ENCODE results near the gene MYO5B. TPM values are rescaled to one million over a fixed set of nuclear protein-coding genes. Genes with fewer than 3 reads are reported as not detected.

Gene MYO5B
- total RNA-seq, 5 donors from 2014 or later (not counting 1 experiment from before 2014, with no cell fraction given): 0.09 to 0.72 (median 0.50) TPM; not detected in 2

- Mint-ChIP-seq H3K4me3 (no peak overlapping the region), H3K9me3 (peaks cover 5 to 19% (median 7%) of the 10 kb centered on the region in 3 donors), H3K27ac (no peak overlapping the region), H3K4me1 (peaks cover 0 to 2% (median 0%) of the 10 kb centered on the region in 3 donors), H3K36me3 (peaks cover 4% of the 10 kb centered on the region), H3K27me3 (peaks cover 0 to 4% of the 10 kb centered on the region in 2 donors)
- Histone ChIP-seq H3K27me3 (replicated peaks in 1 of 2; ENCODE audit: control insufficient read depth in 2 of 2, extremely low read depth in 1 of 2, insufficient read depth in 2 of 2, low read length in 1 of 2) (peaks cover 0 to 2% of the 10 kb centered on the region in 2 experiments), H3K4me3 (ENCODE audit: control insufficient read depth in 1 of 2, extremely low read depth in 1 of 2, low read length in 1 of 2) (no peak overlapping the region), H3K27ac (ENCODE audit: low read length) (no peak overlapping the region), H3K4me1 (ENCODE audit: control insufficient read depth in 1 of 2, extremely low read depth in 1 of 2, insufficient read depth in 2 of 2, low read length in 2 of 2) (no peaks in the 10 kb centered on the region), H3K9me3 (no peaks in the 10 kb centered on the region), H3K36me3 (ENCODE audit: control insufficient read depth in 2 of 2, extremely low read depth in 1 of 2, insufficient read depth in 1 of 2, low read length in 1 of 2) (no peaks in the 10 kb centered on the region)
- DNase-seq (no peak), ATAC-seq (replicated peaks in 1 of 4) (no peak)
- no CpG with 5 or more reads among the region's 1 CpG for WGBS (ENCODE audit: insufficient coverage)
- ChIA-PET POLR2A (interaction anchor here in 1 of 2 donors (0.7 kb wide), 1 partner anchor 96 kb away, joined by 14 read pairs; no protein-coding TSS in a partner anchor), CTCF (no interaction called here)
These were observed 367.0 kb downstream of the MYO5B start for GRCh38 chr18:49827996-49828395.

DNA sequence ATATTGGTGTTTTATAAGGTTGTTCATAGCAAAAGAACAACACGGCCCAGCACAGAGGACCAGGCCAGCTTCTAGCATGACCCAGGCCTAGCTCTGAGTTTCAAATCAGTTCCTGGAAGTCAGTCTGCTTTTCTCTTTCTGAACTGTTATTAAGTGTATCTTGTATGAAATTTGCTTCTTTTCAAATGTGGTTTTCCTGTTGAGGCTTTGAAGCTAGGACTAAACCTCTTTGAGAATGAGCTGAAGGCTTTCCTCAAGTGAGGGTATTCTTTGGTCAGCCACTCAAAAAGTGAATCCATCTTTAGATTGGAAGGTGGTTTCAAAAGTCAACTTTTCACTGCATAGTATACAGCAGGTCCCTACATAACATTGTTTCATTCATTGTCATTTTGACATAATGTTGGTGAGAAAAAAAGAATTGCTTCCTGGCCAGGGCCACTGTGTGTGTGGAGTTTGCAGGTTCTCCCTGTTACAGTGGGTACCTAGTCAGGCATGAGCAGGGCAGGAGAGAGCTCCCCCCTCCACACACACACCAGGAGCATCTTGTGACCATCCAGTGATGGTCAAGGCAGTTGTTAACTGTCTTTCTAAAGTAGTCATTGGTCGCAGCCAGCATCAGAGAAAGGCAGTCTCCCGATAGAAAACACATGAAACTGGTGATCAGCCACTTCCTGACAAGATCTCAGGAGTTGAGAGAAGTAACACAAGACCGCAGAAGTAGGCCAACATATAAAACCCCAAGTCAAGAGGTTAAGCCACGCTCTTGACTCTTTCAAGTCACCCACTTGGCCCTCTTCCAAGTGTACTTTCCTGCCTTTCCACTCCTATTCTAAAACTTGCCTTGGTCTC, 374.9 kb downstream of the MYO5B start:
- H3K27me3 ChIP-seq (replicated peaks in 1 of 2; ENCODE audit: control insufficient read depth in 2 of 2, extremely low read depth in 1 of 2, insufficient read depth in 2 of 2, low read length in 1 of 2): no peaks in the 10 kb centered on the region
- H3K9me3 Mint-ChIP-seq: no peaks in the 10 kb centered on the region
- no peaks in the 10 kb centered on the region for H3K27me3 Mint-ChIP-seq
- H3K36me3 Mint-ChIP-seq: peaks cover 5% of the 10 kb centered on the region
- WGBS (ENCODE audit: insufficient coverage): 0% methylated on average over 5 of the region's 5 CpGs
- no peaks in the 10 kb centered on the region for H3K36me3 ChIP-seq (ENCODE audit: control insufficient read depth in 2 of 2, extremely low read depth in 1 of 2, insufficient read depth in 1 of 2, low read length in 1 of 2)
- ATAC-seq (replicated peaks in 1 of 4): peak; percentile 88 to 92 (median 91)
- ChIA-PET POLR2A (no interaction called here), CTCF (interaction anchor here (0.6 to 1.2 kb wide), 4 partner anchors 11 to 537 kb away, joined by 3 to 9 read pairs (median 4); no protein-coding TSS in a partner anchor)
- peak in 33 of 35 experiments; percentile 6 to 78 (median 50) for DNase-seq
- peak overlapping the region; percentile 11 to 32 for H3K4me3 ChIP-seq (ENCODE audit: control insufficient read depth in 1 of 2, extremely low read depth in 1 of 2, low read length in 1 of 2)
- H3K9me3 ChIP-seq: no peaks in the 10 kb centered on the region
- peaks cover 23 to 49% of the 10 kb centered on the region in 2 experiments for H3K4me1 ChIP-seq (ENCODE audit: control insufficient read depth in 1 of 2, extremely low read depth in 1 of 2, insufficient read depth in 2 of 2, low read length in 2 of 2)
- peaks cover 61 to 68% (median 66%) of the 10 kb centered on the region in 3 donors for H3K4me1 Mint-ChIP-seq
- H3K27ac Mint-ChIP-seq: peak overlapping the region; percentile 88 to 93
- H3K27ac ChIP-seq (ENCODE audit: low read length): peak overlapping the region; percentile 70
- peak overlapping the region; percentile 56 to 81 (median 60) for H3K4me3 Mint-ChIP-seq

GRCh38 chr18:49819071-49819662, 375.8 kb downstream of the MYO5B start:
- WGBS (ENCODE audit: insufficient coverage): 62% methylated on average over 4 of the region's 5 CpGs
- H3K9me3 ChIP-seq: no peaks in the 10 kb centered on the region
- ATAC-seq (replicated peaks in 1 of 4) (no peak), DNase-seq (no peak)
- Mint-ChIP-seq H3K27me3 (no peaks in the 10 kb centered on the region), H3K4me1 (peaks cover 67 to 74% (median 73%) of the 10 kb centered on the region in 3 donors), H3K27ac (peak overlapping the region; percentile 88 to 93), H3K4me3 (peak overlapping the region in 2 of 3 donors; percentile 60 to 81), H3K9me3 (no peaks in the 10 kb centered on the region), H3K36me3 (peaks cover 5% of the 10 kb centered on the region)
- peaks cover 26 to 49% of the 10 kb centered on the region in 2 experiments for H3K4me1 ChIP-seq (ENCODE audit: control insufficient read depth in 1 of 2, extremely low read depth in 1 of 2, insufficient read depth in 2 of 2, low read length in 2 of 2)
- CTCF ChIA-PET: interaction anchor here (0.6 to 1.2 kb wide), 4 partner anchors 12 to 538 kb away, joined by 3 to 9 read pairs (median 4); no protein-coding TSS in a partner anchor
- H3K36me3 ChIP-seq (ENCODE audit: control insufficient read depth in 2 of 2, extremely low read depth in 1 of 2, insufficient read depth in 1 of 2, low read length in 1 of 2): no peaks in the 10 kb centered on the region
- peak overlapping the region in 1 of 2 donors; percentile 26 for H3K4me3 ChIP-seq (ENCODE audit: control insufficient read depth in 1 of 2, extremely low read depth in 1 of 2, low read length in 1 of 2)
- peak overlapping the region; percentile 70 for H3K27ac ChIP-seq (ENCODE audit: low read length)
- POLR2A ChIA-PET: interaction anchor here in 1 of 2 donors (0.5 kb wide), 1 partner anchor 333 kb away, joined by 6 read pairs; no protein-coding TSS in a partner anchor
- H3K27me3 ChIP-seq (replicated peaks in 1 of 2; ENCODE audit: control insufficient read depth in 2 of 2, extremely low read depth in 1 of 2, insufficient read depth in 2 of 2, low read length in 1 of 2): no peaks in the 10 kb centered on the region

- ChIA-PET POLR2A (no interaction called here), CTCF (no interaction called here)
- no CpG with 5 or more reads among the region's 5 CpGs for WGBS (ENCODE audit: insufficient coverage)
- H3K4me1 ChIP-seq (ENCODE audit: control insufficient read depth in 1 of 2, extremely low read depth in 1 of 2, insufficient read depth in 2 of 2, low read length in 2 of 2): peaks cover 26 to 51% of the 10 kb centered on the region in 2 experiments
- H3K36me3 Mint-ChIP-seq: peaks cover 5% of the 10 kb centered on the region
- peaks cover 69 to 79% (median 73%) of the 10 kb centered on the region in 3 donors for H3K4me1 Mint-ChIP-seq
- H3K36me3 ChIP-seq (ENCODE audit: control insufficient read depth in 2 of 2, extremely low read depth in 1 of 2, insufficient read depth in 1 of 2, low read length in 1 of 2): no peaks in the 10 kb centered on the region
- H3K4me3 ChIP-seq (ENCODE audit: control insufficient read depth in 1 of 2, extremely low read depth in 1 of 2, low read length in 1 of 2): no peak overlapping the region
- H3K4me3 Mint-ChIP-seq: peak overlapping the region in 1 of 3 donors; percentile 81
- no peaks in the 10 kb centered on the region for H3K27me3 ChIP-seq (replicated peaks in 1 of 2; ENCODE audit: control insufficient read depth in 2 of 2, extremely low read depth in 1 of 2, insufficient read depth in 2 of 2, low read length in 1 of 2)
- H3K27me3 Mint-ChIP-seq: no peaks in the 10 kb centered on the region
- H3K27ac ChIP-seq (ENCODE audit: low read length): no peak overlapping the region
- peak overlapping the region; percentile 65 to 93 for H3K27ac Mint-ChIP-seq
- no peaks in the 10 kb centered on the region for H3K9me3 Mint-ChIP-seq
- ATAC-seq (replicated peaks in 1 of 4) (no peak), DNase-seq (no peak)
- no peaks in the 10 kb centered on the region for H3K9me3 ChIP-seq
These were observed 377.0 kb downstream of the MYO5B start for GRCh38 chr18:49817947-49818346.

GRCh38 chr18:49815927-49816326, 379.0 kb downstream of the MYO5B start:
- ATAC-seq (replicated peaks in 1 of 4) (no peak), DNase-seq (no peak)
- Mint-ChIP-seq H3K4me1 (peaks cover 77 to 82% (median 78%) of the 10 kb centered on the region in 3 donors), H3K27me3 (no peaks in the 10 kb centered on the region), H3K27ac (peak overlapping the region in 1 of 2 donors; percentile 23), H3K9me3 (no peaks in the 10 kb centered on the region), H3K36me3 (no peaks in the 10 kb centered on the region), H3K4me3 (peak overlapping the region in 2 of 3 donors; percentile 95 to 99)
- POLR2A ChIA-PET: no interaction called here
- H3K27ac ChIP-seq (ENCODE audit: low read length): no peak overlapping the region
- no peaks in the 10 kb centered on the region for H3K36me3 ChIP-seq (ENCODE audit: control insufficient read depth in 2 of 2, extremely low read depth in 1 of 2, insufficient read depth in 1 of 2, low read length in 1 of 2)
- no peaks in the 10 kb centered on the region for H3K27me3 ChIP-seq (replicated peaks in 1 of 2; ENCODE audit: control insufficient read depth in 2 of 2, extremely low read depth in 1 of 2, insufficient read depth in 2 of 2, low read length in 1 of 2)
- H3K4me1 ChIP-seq (ENCODE audit: control insufficient read depth in 1 of 2, extremely low read depth in 1 of 2, insufficient read depth in 2 of 2, low read length in 2 of 2): peaks cover 31 to 58% of the 10 kb centered on the region in 2 experiments
- H3K9me3 ChIP-seq: no peaks in the 10 kb centered on the region
- no peak overlapping the region for H3K4me3 ChIP-seq (ENCODE audit: control insufficient read depth in 1 of 2, extremely low read depth in 1 of 2, low read length in 1 of 2)
- no CpG with 5 or more reads among the region's 4 CpGs for WGBS (ENCODE audit: insufficient coverage)
- CTCF ChIA-PET: no interaction called here

DNA sequence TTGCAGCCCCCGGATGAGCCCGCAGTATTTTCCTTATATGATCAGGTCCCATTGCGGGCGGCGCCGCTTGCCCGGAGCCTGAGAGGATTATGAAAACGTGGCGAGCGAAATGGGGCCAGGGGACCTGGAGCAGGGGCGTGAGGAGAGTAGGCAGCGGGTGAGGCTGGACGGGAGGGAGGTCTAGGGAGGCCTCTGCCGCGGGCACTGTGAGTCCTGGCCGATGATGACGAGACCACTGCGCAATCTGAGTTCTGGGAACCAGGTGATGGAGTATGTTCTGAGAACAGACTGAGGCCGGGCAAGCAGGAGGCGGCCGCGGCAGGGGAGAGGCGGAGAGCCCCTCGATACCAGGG, 380.8 kb downstream of the MYO5B start:
- ATAC-seq (replicated peaks in 1 of 4) (peak; percentile 31 to 45 (median 42)), DNase-seq (peak in 15 of 35 experiments; percentile 1 to 32 (median 13))
- H3K27me3 Mint-ChIP-seq: no peaks in the 10 kb centered on the region
- H3K9me3 Mint-ChIP-seq: peaks cover 0 to 8% (median 8%) of the 10 kb centered on the region in 3 donors
- H3K36me3 ChIP-seq (ENCODE audit: control insufficient read depth in 2 of 2, extremely low read depth in 1 of 2, insufficient read depth in 1 of 2, low read length in 1 of 2): no peaks in the 10 kb centered on the region
- H3K4me3 Mint-ChIP-seq: peak overlapping the region; percentile 91 to 99 (median 95)
- WGBS (ENCODE audit: insufficient coverage): 0% methylated on average over 24 of the region's 24 CpGs
- ChIA-PET POLR2A (interaction anchor here (0.6 kb wide), 2 partner anchors 9 to 328 kb away, joined by 5 to 8 read pairs; no protein-coding TSS in a partner anchor), CTCF (no interaction called here)
- H3K27me3 ChIP-seq (replicated peaks in 1 of 2; ENCODE audit: control insufficient read depth in 2 of 2, extremely low read depth in 1 of 2, insufficient read depth in 2 of 2, low read length in 1 of 2): no peaks in the 10 kb centered on the region
- peaks cover 15 to 40% of the 10 kb centered on the region in 2 experiments for H3K4me1 ChIP-seq (ENCODE audit: control insufficient read depth in 1 of 2, extremely low read depth in 1 of 2, insufficient read depth in 2 of 2, low read length in 2 of 2)
- H3K4me1 Mint-ChIP-seq: peaks cover 63 to 69% (median 64%) of the 10 kb centered on the region in 3 donors
- peaks cover 12% of the 10 kb centered on the region for H3K36me3 Mint-ChIP-seq
- peak overlapping the region; percentile 89 to 91 for H3K4me3 ChIP-seq (ENCODE audit: control insufficient read depth in 1 of 2, extremely low read depth in 1 of 2, low read length in 1 of 2)
- H3K9me3 ChIP-seq: no peaks in the 10 kb centered on the region
- H3K27ac Mint-ChIP-seq: peak overlapping the region; percentile 97
- H3K27ac ChIP-seq (ENCODE audit: low read length): peak overlapping the region; percentile 77
